Colonic mucosa (tissue), 4 donors: ENCODE results near the gene VPS8. TPM values are rescaled to one million over a fixed set of nuclear protein-coding genes. Genes with fewer than 3 reads are reported as not detected.

Experiments
- DNase-seq: peaks from one replicate; pipeline ENCODE4 v3.0.0-alpha.2; 2020
- H3K27ac ChIP-seq: fragments of 200-600 bp; one replicate; pipeline ENCODE4 v1.8.0; 2021
- H3K27me3 ChIP-seq: fragments of 200-600 bp; one replicate; pipeline ENCODE4 v1.8.0; 2021
- H3K36me3 ChIP-seq: fragments of 200-600 bp; one replicate; pipeline ENCODE4 v1.8.0; 2021
- H3K4me1 ChIP-seq: fragments of 200-600 bp; one replicate; pipeline ENCODE4 v1.8.0; 2021; ENCODE audit warnings: mild to moderate bottlenecking
- H3K4me3 ChIP-seq: fragments of 200-600 bp; one replicate; pipeline ENCODE4 v1.8.0; 2021
- H3K9ac ChIP-seq, 2 donors: one replicate each; pipeline ENCODE4 v1.7.0; 2013; ENCODE audit warnings: control low read depth in 2 of 2, low read depth in 2 of 2, low read length in 2 of 2
- H3K9me3 ChIP-seq: fragments of 200-600 bp; one replicate; pipeline ENCODE4 v1.8.0; 2021
- intact Hi-C: fragments of 100-400 bp; cut with DNase I; formaldehyde crosslinking; loops from one replicate; pipeline ENCODE4 v1.14.1; 2022
- total RNA-seq, 2 donors: library from RNA; stranded (reverse); fragmentation: NEBNext Ultra II Directional in 1 of 2; extraction: Animal tissue kit (Norgen Biotek cat#: 25700) in 1 of 2; gene quantifications; one replicate each; pipeline ENCODE4 v1.2.1, GENCODE V29; 2021
- TF ChIP-seq, protein P1 (sequence below): fragments of 200-600 bp; IDR thresholded peaks from one replicate; pipeline ENCODE4 v1.8.0; 2022; ENCODE audit warnings: antibody characterized with exemption, mild to moderate bottlenecking
- donor health status: healthy.
- donor health status: DM: no; HTN: no; CAD: no.
- donor health status: DM: no; HTN: no; CAD: no.

The VPS8 gene
- total RNA-seq, 2 donors from 2014 or later: 43.7 to 54.8 TPM

DNA sequence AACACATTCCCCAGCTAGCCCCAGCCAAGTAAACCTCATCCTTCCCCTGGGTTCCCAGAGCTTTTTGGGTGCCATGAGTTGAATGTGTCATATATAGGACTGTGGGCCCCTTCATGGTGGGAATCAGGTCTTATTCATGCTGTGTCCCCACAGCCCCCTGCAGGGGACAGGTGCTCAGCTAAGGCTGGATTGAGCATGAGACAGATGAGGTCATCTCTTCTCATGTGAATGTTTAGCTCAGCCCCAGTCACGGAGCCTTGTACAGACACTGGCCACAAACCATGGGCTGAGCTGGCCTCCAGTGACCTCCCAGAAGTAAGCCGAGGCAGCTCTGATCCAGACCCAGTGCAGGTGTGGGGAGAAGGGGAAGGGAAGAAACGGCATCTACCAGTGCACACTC lies 270.2 kb downstream of the VPS8 start:
- Histone ChIP-seq H3K36me3 (no peaks in the 10 kb centered on the region), H3K4me3 (no peak overlapping the region), H3K9me3 (no peaks in the 10 kb centered on the region), H3K9ac (no peak overlapping the region), H3K27ac (no peak overlapping the region), H3K4me1 (no peaks in the 10 kb centered on the region), H3K27me3 (no peaks in the 10 kb centered on the region)
- no peak for DNase-seq
- intact Hi-C loops: no loop called here
- TF ChIP-seq, protein P1, sequence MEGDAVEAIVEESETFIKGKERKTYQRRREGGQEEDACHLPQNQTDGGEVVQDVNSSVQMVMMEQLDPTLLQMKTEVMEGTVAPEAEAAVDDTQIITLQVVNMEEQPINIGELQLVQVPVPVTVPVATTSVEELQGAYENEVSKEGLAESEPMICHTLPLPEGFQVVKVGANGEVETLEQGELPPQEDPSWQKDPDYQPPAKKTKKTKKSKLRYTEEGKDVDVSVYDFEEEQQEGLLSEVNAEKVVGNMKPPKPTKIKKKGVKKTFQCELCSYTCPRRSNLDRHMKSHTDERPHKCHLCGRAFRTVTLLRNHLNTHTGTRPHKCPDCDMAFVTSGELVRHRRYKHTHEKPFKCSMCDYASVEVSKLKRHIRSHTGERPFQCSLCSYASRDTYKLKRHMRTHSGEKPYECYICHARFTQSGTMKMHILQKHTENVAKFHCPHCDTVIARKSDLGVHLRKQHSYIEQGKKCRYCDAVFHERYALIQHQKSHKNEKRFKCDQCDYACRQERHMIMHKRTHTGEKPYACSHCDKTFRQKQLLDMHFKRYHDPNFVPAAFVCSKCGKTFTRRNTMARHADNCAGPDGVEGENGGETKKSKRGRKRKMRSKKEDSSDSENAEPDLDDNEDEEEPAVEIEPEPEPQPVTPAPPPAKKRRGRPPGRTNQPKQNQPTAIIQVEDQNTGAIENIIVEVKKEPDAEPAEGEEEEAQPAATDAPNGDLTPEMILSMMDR: no peak

DNA sequence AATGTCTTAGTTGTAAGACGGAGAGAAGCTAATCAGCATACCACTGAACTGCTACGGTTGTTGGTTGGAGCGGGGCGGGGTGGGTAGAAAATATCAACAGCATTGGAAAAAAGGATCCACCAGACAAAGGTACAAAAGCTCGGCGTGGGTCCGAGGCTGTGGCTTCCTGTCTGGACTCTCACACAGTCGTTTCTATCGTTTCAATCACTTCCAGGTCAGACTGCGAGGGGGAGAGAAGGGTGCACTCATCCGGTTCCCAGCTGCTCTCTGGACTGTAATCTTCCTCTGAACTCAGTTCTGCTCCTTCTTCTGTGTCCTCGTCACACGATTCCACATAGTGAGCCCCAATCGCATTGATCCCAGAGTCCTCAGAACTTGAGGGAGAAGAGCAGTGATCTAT lies 270.9 kb downstream of the VPS8 start:
- DNase-seq: no peak
- Histone ChIP-seq H3K9me3 (no peaks in the 10 kb centered on the region), H3K4me3 (no peak overlapping the region), H3K4me1 (no peaks in the 10 kb centered on the region), H3K27ac (no peak overlapping the region), H3K9ac (no peak overlapping the region), H3K27me3 (no peaks in the 10 kb centered on the region), H3K36me3 (no peaks in the 10 kb centered on the region)
- intact Hi-C loops: no loop called here
- TF ChIP-seq, protein P1: no peak

DNA sequence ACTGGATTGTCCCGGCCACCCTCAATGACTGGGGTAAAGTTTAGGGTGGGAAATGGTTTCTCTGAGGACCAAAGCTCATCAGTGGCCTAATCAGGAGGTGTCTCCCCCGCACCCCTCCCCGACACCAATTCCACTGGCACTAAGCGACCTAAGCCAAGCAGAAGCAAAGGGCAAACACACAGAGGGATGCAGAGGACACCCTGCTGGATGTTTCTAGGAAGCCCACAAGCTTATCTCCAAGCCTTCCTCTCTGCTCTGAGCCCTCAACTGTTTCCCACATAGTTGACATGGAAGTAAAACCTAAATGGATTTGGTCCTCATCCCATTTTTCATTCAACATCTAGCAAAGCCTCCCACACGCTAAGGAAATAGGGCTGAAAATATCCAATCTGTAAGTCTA lies 272.4 kb downstream of the VPS8 start:
- H3K9me3 ChIP-seq: no peaks in the 10 kb centered on the region
- no peak overlapping the region for H3K4me3 ChIP-seq
- no peaks in the 10 kb centered on the region for H3K36me3 ChIP-seq
- no peak for DNase-seq
- no peak overlapping the region for H3K27ac ChIP-seq
- TF ChIP-seq, protein P1: no peak
- H3K9ac ChIP-seq: no peak overlapping the region
- no peaks in the 10 kb centered on the region for H3K4me1 ChIP-seq
- intact Hi-C loops: no loop called here
- no peaks in the 10 kb centered on the region for H3K27me3 ChIP-seq

DNA sequence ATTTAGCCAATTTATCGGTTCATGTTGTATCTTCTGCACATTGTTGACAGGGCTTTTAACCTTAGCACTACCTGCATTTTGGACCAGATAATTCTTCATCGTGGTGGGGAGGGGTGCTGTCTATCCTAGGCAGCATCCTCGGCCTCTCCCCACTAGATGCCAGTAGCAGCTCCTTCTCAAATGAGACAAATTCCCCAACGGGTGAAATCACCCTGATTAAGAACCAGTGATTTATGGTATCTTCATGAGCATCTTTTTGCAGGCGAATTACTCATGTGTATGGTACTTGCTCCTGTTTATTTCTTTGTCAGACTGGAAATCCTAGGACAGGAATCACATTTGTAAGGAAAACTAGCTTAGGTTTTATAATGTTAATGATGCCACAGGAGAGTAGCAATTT lies 272.9 kb downstream of the VPS8 start:
- no peak overlapping the region for H3K27ac ChIP-seq
- DNase-seq: no peak

DNA sequence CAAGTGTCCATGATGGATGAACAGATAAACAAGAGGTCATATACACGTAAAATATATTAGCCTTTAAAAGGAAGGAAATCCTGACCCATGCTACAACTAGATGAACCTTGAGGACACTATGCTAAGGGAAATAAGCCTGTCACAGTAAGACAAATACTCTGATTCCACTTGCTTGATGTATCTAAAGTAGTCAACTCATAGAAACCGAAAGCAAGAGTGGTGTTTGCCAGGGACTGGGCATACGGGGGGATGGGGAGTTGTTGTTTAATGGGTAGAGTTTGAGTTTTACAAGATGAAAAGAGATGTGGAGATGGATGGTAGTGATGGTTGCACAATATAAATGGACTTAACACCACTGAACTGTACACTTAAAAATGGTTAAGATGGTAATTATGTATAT lies 275.5 kb downstream of the VPS8 start:
- intact Hi-C loops: no loop called here
- Histone ChIP-seq H3K4me1 (no peaks in the 10 kb centered on the region), H3K9ac (no peak overlapping the region), H3K36me3 (no peaks in the 10 kb centered on the region), H3K4me3 (no peak overlapping the region), H3K27ac (no peak overlapping the region), H3K9me3 (no peaks in the 10 kb centered on the region), H3K27me3 (no peaks in the 10 kb centered on the region)
- no peak for DNase-seq
- TF ChIP-seq, protein P1: no peak

More for the DNA sequence above, 272.9 kb downstream of the VPS8 start:
- Histone ChIP-seq H3K4me1 (no peaks in the 10 kb centered on the region), H3K9me3 (no peaks in the 10 kb centered on the region), H3K9ac (no peak overlapping the region), H3K27me3 (no peaks in the 10 kb centered on the region), H3K36me3 (no peaks in the 10 kb centered on the region), H3K4me3 (no peak overlapping the region)
- intact Hi-C loops: no loop called here
- TF ChIP-seq, protein P1: no peak

DNA sequence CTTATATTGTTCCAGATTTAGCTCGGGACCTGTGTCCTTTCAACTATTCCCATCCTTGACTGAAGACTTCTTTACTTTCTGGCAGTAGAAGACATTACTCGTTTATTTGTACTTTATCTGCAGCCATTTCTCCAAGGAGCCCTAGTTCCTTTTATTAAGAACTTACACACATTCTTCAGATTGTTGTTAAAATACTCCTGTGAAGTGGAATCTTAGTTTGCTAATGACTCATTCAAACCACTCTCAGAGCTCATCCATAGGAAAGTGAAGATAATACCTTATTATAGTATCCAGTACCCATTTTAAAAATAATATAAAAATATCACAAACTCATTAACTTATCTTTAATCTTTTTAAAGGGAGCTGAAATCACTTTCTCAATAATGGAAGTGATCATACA lies 277.4 kb downstream of the VPS8 start:
- Histone ChIP-seq H3K27ac (no peak overlapping the region), H3K27me3 (no peaks in the 10 kb centered on the region), H3K9ac (no peak overlapping the region), H3K4me3 (no peak overlapping the region), H3K4me1 (no peaks in the 10 kb centered on the region), H3K9me3 (no peaks in the 10 kb centered on the region), H3K36me3 (no peaks in the 10 kb centered on the region)
- intact Hi-C loops: no loop called here
- TF ChIP-seq, protein P1: no peak
- no peak for DNase-seq
